ENCODE measurements around the gene FGFBP1.

FGFBP1 gene

GRCh38 chr4:15910155-15910940 lies 28.2 kb downstream of the FGFBP1 start:
- DNase-seq, result no peak

- DNase-seq, result no peak
Measured at GRCh38 chr4:15907430-15907829, 31.1 kb downstream of the FGFBP1 start.

GRCh38 chr4:15906020-15906443 lies 32.5 kb downstream of the FGFBP1 start:
- no peak for DNase-seq

- DNase-seq, result no peak
Measured at GRCh38 chr4:15902746-15903145, 35.8 kb downstream of the FGFBP1 start.

- DNase-seq, result no peak
Measured at GRCh38 chr4:15901998-15902397, 36.5 kb downstream of the FGFBP1 start.

GRCh38 chr4:15901007-15901406 lies 37.5 kb downstream of the FGFBP1 start:
- DNase-seq, result no peak

GRCh38 chr4:15899511-15899910 lies 39.0 kb downstream of the FGFBP1 start:
- DNase-seq, result no peak

GRCh38 chr4:15898902-15899301 lies 39.6 kb downstream of the FGFBP1 start:
- no peak for DNase-seq

GRCh38 chr4:15897577-15897976 lies 41.0 kb downstream of the FGFBP1 start:
- no peak for DNase-seq

GRCh38 chr4:15894921-15895916 lies 43.3 kb downstream of the FGFBP1 start:
- DNase-seq, result no peak

GRCh38 chr4:15894393-15894792 lies 44.1 kb downstream of the FGFBP1 start:
- no peak for DNase-seq

- no peak for DNase-seq
Measured at GRCh38 chr4:15893962-15894361, 44.6 kb downstream of the FGFBP1 start.

- DNase-seq, result no peak
Measured at GRCh38 chr4:15891312-15891711, 47.2 kb downstream of the FGFBP1 start.

- no peak for DNase-seq
Measured at GRCh38 chr4:15890246-15890829, 48.2 kb downstream of the FGFBP1 start.

GRCh38 chr4:15888515-15888914 lies 50.0 kb downstream of the FGFBP1 start:
- DNase-seq, result no peak

Measured in activated gamma-delta T cell (primary cell).